Upper lobe of left lung (tissue), 4 donors: ENCODE measurements around the gene TLR7.

ENCODE experiments used
- EP300 ChIP-seq, 4 donors: sonication (generic); formaldehyde crosslinking; IDR thresholded peaks; one replicate each; pipeline ENCODE4 v1.5.1; 2017; ENCODE audit warnings: antibody characterized with exemption in 4 of 4, control low read depth in 2 of 4
- POLR2A ChIP-seq, 4 donors: fragments of 450-650 bp; IDR thresholded peaks; one replicate each; pipeline ENCODE4 v1.5.1; 2016 to 2017; ENCODE audit warnings: antibody characterized with exemption in 4 of 4, mild to moderate bottlenecking in 2 of 4
- POLR2AphosphoS5 ChIP-seq, 2 donors: sonication (generic); formaldehyde crosslinking; IDR thresholded peaks; one replicate each; pipeline ENCODE4 v1.5.1; 2017; ENCODE audit warnings: antibody characterized with exemption in 2 of 2
- TF ChIP-seq, protein P1 (sequence below), 6 experiments: fragments of 450-650 bp in 4 of 6; fragments of 200-600 bp in 2 of 6; sonication (generic) in 2 of 6; IDR thresholded peaks; one replicate each; pipeline ENCODE4 v1.5.1; 2016 to 2019; ENCODE audit warnings: antibody characterized with exemption in 6 of 6

GRCh38 chrX:12899506-12899905, 32.6 kb downstream of the TLR7 start:
- TF ChIP-seq, protein P1, sequence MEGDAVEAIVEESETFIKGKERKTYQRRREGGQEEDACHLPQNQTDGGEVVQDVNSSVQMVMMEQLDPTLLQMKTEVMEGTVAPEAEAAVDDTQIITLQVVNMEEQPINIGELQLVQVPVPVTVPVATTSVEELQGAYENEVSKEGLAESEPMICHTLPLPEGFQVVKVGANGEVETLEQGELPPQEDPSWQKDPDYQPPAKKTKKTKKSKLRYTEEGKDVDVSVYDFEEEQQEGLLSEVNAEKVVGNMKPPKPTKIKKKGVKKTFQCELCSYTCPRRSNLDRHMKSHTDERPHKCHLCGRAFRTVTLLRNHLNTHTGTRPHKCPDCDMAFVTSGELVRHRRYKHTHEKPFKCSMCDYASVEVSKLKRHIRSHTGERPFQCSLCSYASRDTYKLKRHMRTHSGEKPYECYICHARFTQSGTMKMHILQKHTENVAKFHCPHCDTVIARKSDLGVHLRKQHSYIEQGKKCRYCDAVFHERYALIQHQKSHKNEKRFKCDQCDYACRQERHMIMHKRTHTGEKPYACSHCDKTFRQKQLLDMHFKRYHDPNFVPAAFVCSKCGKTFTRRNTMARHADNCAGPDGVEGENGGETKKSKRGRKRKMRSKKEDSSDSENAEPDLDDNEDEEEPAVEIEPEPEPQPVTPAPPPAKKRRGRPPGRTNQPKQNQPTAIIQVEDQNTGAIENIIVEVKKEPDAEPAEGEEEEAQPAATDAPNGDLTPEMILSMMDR (IDR thresholded peaks at IDR 0.05): no peak
- TF ChIP-seq POLR2A (IDR thresholded peaks at IDR 0.05): no peak
- no peak for TF ChIP-seq EP300 (IDR thresholded peaks at IDR 0.05)
- no peak for TF ChIP-seq POLR2AphosphoS5 (IDR thresholded peaks at IDR 0.05)
